OCI-LY1 (cell line): ENCODE results near the gene CAPN15.
"Not testable (repeated sequence)": the region's sequence is repeated elsewhere in the genome, so short reads cannot be mapped to it uniquely, and the experiment has no call there.

ENCODE experiments used
- H2AFZ ChIP-seq: fragments of 200-600 bp; sonication (generic), shearing (Covaris generic); 2 replicates; pipeline ENCODE4 v1.6.0; 2014; ENCODE audit warnings: antibody characterized with exemption, mild to moderate bottlenecking, low read length
- H3F3A ChIP-seq: fragments of 200-600 bp; sonication (generic), shearing (Covaris generic); 2 replicates; pipeline ENCODE4 v1.6.0; 2014; ENCODE audit warnings: mild to moderate bottlenecking, antibody characterized with exemption, low read length, moderate library complexity; ENCODE audit not compliant: insufficient read depth
- H3K27ac ChIP-seq: fragments of 200-600 bp; sonication (generic); 2 replicates; pipeline ENCODE4 v1.5.1; 2014; ENCODE audit warnings: low read length, mixed run types, mild to moderate bottlenecking, low read depth; ENCODE audit not compliant: poor library complexity, severe bottlenecking
- H3K27me3 ChIP-seq: fragments of 200-600 bp; sonication (generic); 2 replicates; pipeline ENCODE4 v1.6.0; 2014; ENCODE audit warnings: antibody characterized with exemption, mild to moderate bottlenecking, low read length, moderate library complexity; ENCODE audit not compliant: insufficient read depth
- H3K36me3 ChIP-seq: fragments of 200-600 bp; sonication (generic); 2 replicates; pipeline ENCODE4 v1.6.1; 2014; ENCODE audit warnings: mild to moderate bottlenecking, antibody characterized with exemption, low read length, moderate library complexity, mixed read lengths; ENCODE audit not compliant: insufficient read depth
- H3K4me1 ChIP-seq: fragments of 200-600 bp; sonication (generic); 2 replicates; pipeline ENCODE4 v1.5.1; 2014; ENCODE audit warnings: mild to moderate bottlenecking, low read length, moderate library complexity; ENCODE audit not compliant: insufficient read depth, severe bottlenecking
- H3K4me2 ChIP-seq: fragments of 200-600 bp; sonication (generic), shearing (Covaris generic); 2 replicates; pipeline ENCODE4 v1.6.1; 2014; ENCODE audit warnings: low read length
- H3K4me3 ChIP-seq: fragments of 200-600 bp; sonication (generic); 2 replicates; pipeline ENCODE4 v1.5.1; 2014; ENCODE audit warnings: low read length, low read depth, mild to moderate bottlenecking, mixed read lengths; ENCODE audit not compliant: poor library complexity, severe bottlenecking
- H3K79me2 ChIP-seq: fragments of 200-600 bp; shearing (Covaris generic); 2 replicates; pipeline ENCODE4 v1.6.1; 2016; ENCODE audit warnings: mixed run types, low read length, mixed read lengths; ENCODE audit not compliant: insufficient read depth
- H3K9ac ChIP-seq: fragments of 200-600 bp; sonication (generic), shearing (Covaris generic); 2 replicates; pipeline ENCODE4 v1.6.1; 2014; ENCODE audit warnings: mild to moderate bottlenecking, low read length, mixed read lengths
- H3K9me2 ChIP-seq: fragments of 200-600 bp; sonication (generic), shearing (Covaris generic); 2 replicates; pipeline ENCODE4 v1.6.1; 2014; ENCODE audit warnings: low read depth, mild to moderate bottlenecking, low read length, mixed read lengths
- H3K9me3 ChIP-seq: fragments of 200-600 bp; shearing (Covaris generic); 2 replicates; pipeline ENCODE4 v1.6.1; 2014; ENCODE audit warnings: low read length, mixed read lengths
- H4K20me1 ChIP-seq: fragments of 200-600 bp; sonication (generic), shearing (Covaris generic); 2 replicates; pipeline ENCODE4 v1.6.0; 2016; ENCODE audit warnings: mild to moderate bottlenecking, low read length; ENCODE audit not compliant: insufficient read depth
- CTCF ChIP-seq: fragments of 200-600 bp; sonication (generic), shearing (Covaris generic); IDR thresholded peaks from 2 replicates; pipeline ENCODE4 v1.5.1; 2017; ENCODE audit warnings: mild to moderate bottlenecking, antibody characterized with exemption, low read length, moderate library complexity, mixed read lengths
- EZH2 ChIP-seq: fragments of 200-600 bp; sonication (generic), shearing (Covaris generic); IDR thresholded peaks from 2 replicates; pipeline ENCODE4 v1.8.0; 2017; ENCODE audit warnings: borderline replicate concordance, mixed run types, mild to moderate bottlenecking, antibody characterized with exemption, low read length, moderate library complexity, mixed read lengths

CAPN15 gene

DNA sequence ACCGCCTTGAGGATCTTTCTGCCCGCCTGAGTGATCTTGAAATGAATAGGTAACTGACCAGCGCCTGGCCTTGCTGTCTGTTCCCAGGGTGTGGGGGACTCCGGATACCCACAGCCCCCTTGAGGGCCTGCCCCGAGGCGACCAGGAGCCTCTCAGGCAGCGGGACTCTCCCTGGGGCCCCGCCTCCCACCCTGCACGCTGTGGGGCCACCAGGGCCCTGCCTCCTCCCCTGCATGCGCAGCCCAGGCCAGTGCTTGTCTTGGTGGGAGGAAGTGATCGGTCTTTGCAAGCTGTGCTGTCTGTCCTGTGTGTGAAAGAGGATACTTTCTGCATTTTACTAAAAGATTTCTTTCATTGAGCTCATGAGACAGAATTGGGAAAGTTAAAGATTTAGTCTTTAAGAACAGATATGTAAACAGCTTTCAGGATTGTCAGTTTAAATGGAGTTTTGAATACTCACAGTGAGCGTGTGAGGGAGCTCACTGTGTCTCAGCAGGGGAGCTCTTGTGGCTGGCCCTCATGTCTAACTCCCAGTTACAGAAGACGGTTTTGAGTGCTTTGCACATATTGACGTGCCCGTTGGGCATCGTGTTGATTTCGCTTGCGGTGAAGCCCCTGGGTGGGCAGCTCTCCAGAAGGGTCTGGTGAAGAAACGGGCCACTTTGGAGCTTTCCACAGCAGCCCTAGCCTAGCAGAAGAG is 36.1 kb upstream of the CAPN15 start:
- TF ChIP-seq EZH2 (no peak), CTCF (no peak)
- Histone ChIP-seq H3K9me3 (no peaks in the 10 kb centered on the region), H3K9ac (no peak overlapping the region), H3K79me2 (no peaks in the 10 kb centered on the region), H3K36me3 (no peaks in the 10 kb centered on the region; the same call in 1 of the 2 replicates), H3K27me3 (no peaks in the 10 kb centered on the region), H3F3A (no peaks in the 10 kb centered on the region), H4K20me1 (no peaks in the 10 kb centered on the region), H3K4me1 (no peaks in the 10 kb centered on the region), H2AFZ (no peak overlapping the region), H3K4me3 (no peak overlapping the region), H3K9me2 (no peaks in the 10 kb centered on the region), H3K4me2 (no peak overlapping the region), H3K27ac (no peak overlapping the region)

DNA sequence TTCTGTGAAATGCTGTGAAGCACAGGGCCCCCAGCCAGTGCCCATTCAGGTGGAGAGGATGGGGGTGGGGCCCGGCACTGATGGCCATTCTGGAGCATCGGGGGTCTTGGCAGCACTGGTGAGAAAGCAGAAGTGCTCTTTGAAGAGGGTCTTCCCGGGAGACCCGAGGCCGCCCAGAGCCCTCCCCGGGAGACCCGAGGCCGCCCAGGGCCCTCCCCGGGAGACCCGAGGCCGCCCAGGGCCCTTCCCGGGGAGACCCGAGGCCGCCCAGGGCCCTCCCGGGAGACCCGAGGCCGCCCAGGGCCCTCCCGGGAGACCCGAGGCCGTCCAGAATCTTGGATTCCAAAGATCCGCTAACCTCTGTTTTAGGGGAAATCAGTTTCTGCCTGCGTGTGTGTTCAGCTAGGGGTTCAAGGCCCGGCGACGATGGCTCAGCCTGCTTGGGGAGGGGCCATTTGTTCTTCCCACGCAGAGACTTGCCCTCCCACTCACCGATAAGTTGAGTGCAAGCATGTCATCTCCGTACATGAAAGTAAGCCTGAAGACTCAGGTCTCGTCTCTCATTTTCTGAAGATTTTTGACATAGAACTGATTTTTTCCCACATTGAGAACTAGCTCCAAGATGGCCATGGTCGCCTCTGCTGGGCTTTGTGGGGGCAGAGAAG is 35.2 kb upstream of the CAPN15 start:
- Histone ChIP-seq H3K9me2 (no peaks in the 10 kb centered on the region), H3K79me2 (no peaks in the 10 kb centered on the region), H3K9me3 (no peaks in the 10 kb centered on the region), H3K36me3 (no peaks in the 10 kb centered on the region; the same call in 1 of the 2 replicates), H2AFZ (no peak overlapping the region), H3F3A (no peaks in the 10 kb centered on the region), H3K27ac (no peak overlapping the region), H4K20me1 (no peaks in the 10 kb centered on the region), H3K9ac (no peak overlapping the region), H3K27me3 (no peaks in the 10 kb centered on the region), H3K4me1 (no peaks in the 10 kb centered on the region), H3K4me3 (no peak overlapping the region), H3K4me2 (no peak overlapping the region)
- no peak for TF ChIP-seq CTCF
- no peak for TF ChIP-seq EZH2

- H3K4me3 ChIP-seq, H4K20me1 ChIP-seq, H3K4me2 ChIP-seq, H2AFZ ChIP-seq, H3K9ac ChIP-seq, H3F3A ChIP-seq, H3K27me3 ChIP-seq, H3K4me1 ChIP-seq, H3K27ac ChIP-seq, H3K9me3 ChIP-seq, H3K79me2 ChIP-seq, H3K9me2 ChIP-seq, H3K36me3 ChIP-seq: not testable (repeated sequence)
Measured at GRCh38 chr16:494676-495075, 32.8 kb upstream of the CAPN15 start.
